Hematopoietic multipotent progenitor cell (in vitro differentiated cells): ENCODE data around the gene EPS15. TPM values are rescaled to one million over a fixed set of nuclear protein-coding genes. Genes with fewer than 3 reads are reported as not detected.
"Not testable (repeated sequence)": the region's sequence is repeated elsewhere in the genome, so short reads cannot be mapped to it uniquely, and the experiment has no call there.

Experiments used
- DNase-seq, 3 donors: peaks; one replicate each; pipeline ENCODE4 v3.0.0-alpha.2; 2011 to 2015; ENCODE audit warnings: low read depth in 2 of 3, low spot score in 2 of 3
- total RNA-seq: library from RNA; depleted of rRNA; stranded (reverse); fragments of >200 nt; gene quantifications from one replicate; pipeline ENCODE4 v1.2.3, GENCODE V29; 2012

Gene EPS15
- total RNA-seq, 1 donor = 43.1 TPM

DNA sequence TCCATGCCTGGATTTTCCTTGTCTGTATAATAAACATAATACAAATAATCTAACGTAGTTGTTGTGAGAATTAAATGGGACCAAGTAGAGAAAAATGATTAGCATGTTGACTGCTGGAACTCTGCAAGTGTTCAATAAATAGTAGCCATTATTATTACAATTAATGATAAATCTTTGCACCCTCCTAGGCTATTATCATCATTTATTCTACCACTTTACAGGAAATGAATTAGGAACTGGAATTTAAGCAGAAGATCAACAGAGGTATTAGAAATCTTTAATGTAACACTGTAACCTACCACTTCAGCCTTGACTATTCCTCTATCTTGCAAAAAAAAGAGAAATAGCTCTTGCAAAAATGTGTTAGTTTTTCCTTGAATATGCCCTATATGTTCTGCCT, 126.8 kb downstream of the EPS15 start:
- DNase-seq = no peak

DNA sequence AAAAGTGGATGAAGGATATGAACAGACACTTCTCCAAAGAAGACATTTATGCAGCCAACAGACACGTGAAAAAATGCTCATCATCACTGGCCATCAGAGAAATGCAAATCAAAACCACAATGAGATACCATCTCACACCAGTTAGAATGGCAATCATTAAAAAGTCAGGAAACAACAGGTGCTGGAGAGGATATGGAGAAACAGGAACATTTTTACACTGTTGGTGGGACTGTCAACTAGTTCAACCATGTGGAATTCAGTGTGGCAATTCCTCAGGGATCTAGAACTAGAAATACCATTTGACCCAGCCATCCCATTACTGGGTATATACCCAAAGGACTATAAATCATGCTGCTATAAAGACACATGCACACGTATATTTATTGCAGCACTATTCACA, 128.4 kb downstream of the EPS15 start:
- DNase-seq = not testable (repeated sequence)

DNA sequence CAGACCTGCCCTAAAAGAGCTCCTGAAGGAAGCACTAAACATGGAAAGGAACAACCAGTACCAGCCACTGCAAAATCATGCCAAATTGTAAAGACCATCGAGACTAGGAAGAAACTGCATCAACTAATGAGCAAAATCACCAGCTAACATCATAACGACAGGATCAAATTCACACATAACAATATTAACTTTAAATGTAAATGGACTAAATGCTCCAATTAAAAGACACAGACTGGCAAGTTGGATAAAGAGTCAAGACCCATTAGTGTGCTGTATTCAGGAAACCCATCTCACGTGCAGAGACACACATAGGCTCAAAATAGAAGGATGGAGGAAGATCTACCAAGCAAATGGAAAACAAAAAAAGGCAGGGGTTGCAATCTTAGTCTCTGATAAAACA, 131.8 kb downstream of the EPS15 start:
- DNase-seq = not testable (repeated sequence)

DNA sequence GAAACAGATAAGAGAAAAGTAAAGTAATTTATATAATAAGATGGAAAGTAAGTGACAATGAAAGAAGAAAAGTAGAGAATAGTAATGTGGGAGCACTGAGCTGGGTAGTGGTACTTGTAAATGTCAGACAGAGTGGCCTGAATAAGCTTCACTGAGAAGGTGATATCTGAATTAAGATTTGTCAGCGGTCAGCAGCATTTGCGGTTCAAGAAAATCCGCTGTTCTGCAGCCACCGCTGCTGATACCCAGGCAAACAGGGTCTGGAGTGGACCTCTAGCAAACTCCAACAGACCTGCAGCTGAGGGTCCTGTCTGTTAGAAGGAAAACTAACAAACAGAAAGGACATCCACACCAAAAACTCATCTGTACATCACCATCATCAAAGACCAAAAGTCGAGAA, 132.8 kb downstream of the EPS15 start:
- DNase-seq = not testable (repeated sequence)

DNA sequence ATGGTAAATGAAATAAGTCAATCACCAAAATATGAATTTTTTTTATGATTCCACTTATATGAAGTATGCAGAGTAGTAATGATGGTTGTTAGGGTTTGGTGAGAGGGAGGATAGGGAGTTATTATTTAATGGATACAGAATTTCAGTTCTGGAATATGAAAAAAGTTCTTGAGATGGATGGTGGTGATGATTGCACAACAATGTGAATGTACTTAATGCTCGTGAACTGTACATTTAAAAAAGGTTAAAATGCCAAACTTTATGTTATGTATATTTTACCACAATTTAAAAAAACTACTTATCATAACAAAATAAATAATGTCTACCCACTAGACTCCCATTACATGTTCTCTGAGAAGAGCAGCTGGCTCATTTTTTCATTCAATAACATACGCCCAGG, 133.3 kb downstream of the EPS15 start:
- no peak for DNase-seq

DNA sequence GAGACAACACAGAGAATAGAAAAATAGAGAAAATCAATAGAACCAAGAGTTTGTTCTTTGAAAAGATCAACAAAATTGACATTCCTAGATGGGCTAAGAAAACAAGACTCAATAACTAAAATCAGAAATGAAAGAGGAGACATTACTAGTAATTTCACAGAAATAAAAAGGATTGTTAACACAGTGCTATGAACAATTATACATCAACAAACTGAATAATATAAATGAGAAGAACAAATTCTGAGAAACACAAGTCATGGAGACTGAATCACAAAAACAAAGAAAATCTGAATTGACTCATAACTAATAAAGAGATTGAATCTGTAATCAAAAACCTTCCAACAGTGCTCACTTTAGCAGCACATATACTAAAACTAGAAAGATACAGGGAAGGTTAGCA, 137.1 kb downstream of the EPS15 start:
- DNase-seq = no peak

DNA sequence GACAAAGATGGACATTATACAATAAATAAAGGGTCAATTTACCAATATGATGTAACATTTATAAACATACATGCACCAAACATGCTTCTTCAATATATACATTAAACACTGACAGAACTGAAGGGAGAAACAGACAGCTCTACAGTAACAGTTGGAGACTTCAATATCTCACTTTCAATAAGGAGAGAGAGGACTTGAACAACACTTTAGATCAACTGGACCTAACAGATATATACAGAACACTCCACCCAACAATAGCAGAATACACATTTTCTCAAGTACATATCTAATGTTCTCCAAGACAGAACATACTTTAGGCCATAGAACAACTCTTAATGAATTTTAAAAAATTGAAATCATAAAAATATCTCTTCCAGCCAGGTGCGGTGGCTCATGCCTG, 138.1 kb downstream of the EPS15 start:
- no peak for DNase-seq

DNA sequence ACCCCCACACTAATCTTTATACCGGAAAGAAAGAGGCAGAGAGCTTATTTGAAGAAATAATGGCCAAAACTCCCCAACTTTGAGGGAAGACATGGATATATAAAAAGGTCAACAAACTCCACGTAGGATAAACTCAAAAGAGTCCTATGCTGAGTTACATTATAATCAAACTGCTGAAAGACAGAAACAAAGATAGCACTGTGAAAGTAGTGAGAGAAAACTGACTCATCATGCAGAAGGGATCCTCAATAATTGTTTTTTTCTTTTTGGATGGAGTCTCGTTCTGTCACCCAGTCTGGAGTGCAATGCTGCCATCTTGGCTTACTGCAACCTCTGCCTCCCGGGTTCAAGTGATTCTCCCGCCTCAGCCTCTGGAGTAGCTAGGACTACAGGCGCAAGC, 140.2 kb downstream of the EPS15 start:
- no peak for DNase-seq

DNA sequence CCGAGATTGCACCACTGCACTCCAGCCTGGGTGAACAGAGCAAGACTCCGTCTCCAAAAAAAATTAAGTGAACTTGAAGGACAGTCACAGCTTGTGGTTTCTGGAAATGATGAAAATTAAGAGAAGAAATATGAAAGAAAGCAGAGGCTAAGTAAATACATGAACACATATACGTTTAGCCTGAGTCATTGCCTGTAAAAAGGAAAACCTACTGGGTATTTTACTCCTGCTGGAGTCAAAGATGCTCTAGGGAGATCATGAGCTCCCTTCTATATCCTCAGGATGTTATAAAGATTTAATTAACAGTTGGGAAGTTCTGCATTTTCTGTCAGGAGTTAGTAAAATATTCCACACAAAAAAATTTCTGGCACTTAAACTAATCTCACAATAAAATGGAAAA, 145.2 kb downstream of the EPS15 start:
- no peak for DNase-seq

DNA sequence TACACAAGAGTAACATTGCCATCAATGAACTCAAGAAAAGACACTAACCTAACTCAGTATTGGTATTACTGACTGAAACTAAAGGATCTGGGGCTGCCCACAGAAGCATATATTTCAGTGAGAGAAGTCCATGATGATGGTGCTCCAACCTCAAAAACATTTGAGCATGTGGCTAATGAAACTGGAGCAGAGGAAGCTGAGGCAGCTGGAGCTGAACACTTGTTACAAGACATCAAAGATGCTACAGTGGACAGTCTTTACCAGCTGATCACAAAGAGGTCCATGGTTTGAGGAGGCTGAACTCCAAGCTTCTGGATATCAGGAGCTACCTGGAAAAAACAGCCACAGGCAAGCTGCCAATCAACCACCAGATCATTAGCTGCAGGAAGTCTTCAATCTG, 146.5 kb downstream of the EPS15 start:
- DNase-seq = no peak

DNA sequence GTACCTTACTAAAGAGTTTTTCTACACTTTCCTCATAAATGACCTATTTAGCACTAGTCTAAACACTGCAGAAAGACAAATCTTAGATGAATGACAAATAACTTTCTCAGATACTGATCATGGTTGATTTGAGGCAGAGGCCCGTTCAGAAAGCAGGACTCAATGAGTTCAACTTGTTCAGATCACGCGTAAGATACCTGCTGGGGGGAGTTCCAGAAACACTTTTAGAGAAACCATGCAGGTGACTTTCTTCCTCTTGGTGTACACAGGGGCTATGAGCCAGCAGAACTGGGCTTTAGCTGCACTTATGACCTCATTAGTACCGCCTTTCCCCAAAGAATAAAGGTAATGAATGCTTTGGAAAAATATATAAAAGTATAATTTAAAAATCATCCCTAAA, 149.9 kb downstream of the EPS15 start:
- no peak for DNase-seq

DNA sequence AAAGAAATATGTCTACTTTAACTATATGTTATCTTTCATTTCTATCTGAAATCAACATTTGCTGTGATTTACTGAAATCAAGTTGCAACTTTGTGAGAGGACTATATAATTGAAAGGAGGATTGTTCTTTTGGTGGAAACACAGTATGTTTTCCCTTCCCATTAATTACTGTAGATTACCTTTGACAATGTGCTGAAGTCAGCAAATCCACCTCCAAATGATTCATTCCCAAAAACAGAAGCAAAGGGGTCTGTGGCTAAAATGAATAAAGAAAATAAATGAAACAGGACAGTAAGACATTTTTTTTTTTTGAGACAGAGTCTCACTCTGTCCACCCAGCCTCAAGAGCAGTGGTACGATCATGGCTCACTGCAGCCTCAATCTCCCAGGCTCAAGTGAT, 153.3 kb downstream of the EPS15 start:
- DNase-seq = no peak

DNA sequence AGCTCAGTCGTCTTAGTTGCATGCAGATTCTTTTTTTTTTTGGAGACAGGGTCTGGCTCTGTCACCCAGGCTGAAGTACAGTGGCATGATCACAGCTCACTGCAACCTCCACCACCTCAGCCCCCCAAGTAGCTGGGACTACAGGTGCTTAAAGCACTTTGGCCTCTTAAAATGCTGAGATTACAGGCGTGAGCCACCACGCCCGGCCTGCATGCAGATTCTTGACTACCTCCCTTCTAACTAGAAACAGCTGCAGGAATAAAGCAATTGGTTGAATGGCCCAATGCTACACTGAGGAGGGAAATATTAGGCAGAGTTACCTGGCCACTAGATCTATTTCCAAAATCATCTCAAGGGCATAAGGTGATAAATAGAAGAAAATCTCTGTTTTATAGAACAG, 159.2 kb downstream of the EPS15 start:
- no peak for DNase-seq

DNA sequence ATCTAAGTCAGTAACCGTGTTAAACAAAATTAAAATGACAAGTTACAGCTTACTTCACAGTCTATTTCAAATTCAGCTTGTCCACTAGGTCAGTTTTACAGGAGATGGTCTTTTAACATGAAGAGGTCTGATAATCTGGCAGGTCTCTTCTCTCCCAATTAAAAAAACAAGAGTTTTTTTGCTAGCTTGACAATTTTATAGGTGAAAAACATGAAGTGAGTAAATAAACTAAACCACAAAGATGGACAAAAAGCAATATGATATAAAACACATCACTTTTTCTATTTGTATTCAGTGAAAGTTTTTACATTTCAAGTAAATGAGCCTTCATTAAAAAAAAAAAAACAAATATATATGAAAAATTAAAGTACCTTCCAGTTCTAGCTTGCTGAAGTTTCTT, 163.7 kb downstream of the EPS15 start:
- no peak for DNase-seq

DNA sequence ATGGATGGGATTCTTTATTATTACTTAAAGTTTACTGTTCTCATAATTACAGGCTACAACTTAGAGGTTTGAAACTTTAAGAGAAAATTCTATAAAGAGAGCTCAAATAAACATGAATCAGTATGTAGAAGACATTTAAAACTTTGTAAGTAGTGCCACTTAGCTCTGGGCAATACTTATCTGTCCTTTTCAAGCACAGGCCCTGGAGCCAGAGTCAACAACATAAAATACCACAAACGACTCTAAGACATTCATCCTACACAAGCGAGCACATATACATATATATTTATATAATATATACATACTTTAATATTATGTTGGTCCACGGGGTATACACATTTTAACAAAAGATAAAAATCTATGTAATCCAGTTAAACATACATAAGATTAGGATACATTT, 164.7 kb downstream of the EPS15 start:
- DNase-seq = no peak

DNA sequence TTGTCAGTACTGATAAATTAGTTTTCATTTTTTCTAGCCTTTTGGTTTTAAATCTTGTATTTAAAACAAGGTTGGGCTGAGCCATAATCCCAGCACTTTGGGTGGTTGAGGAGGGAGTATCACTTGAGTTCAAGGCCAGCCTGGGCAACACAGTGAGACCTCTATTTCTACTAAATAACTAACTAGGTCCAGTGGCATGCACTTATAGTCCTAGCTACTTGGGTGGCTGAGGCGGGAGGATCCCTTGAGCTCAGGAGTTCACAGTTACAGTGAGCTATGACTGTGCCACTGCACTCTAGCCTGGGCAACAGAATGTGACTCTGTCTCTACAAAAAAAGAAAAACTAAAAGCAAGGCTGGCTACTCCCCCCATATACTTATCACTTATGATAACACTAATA, 167.2 kb downstream of the EPS15 start:
- DNase-seq = no peak

DNA sequence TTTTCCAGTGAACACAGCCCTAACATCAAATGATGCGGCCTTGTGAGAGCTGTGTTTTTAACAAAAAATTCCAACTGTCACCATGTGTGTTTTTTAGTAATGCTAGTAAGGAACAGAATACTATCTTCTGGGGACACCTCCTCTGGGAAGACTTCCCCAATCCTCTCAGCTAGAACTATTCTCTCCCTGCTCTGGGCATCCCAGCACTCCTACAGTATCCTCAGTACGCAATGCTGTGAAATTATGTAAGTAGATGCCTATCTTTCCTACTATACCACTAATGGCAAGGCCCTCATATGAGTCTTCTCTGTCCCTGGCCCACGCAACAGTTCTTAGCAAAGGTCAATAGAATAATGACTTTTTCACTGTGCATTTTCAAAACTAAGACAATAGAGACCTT, 169.2 kb downstream of the EPS15 start:
- no peak for DNase-seq

DNA sequence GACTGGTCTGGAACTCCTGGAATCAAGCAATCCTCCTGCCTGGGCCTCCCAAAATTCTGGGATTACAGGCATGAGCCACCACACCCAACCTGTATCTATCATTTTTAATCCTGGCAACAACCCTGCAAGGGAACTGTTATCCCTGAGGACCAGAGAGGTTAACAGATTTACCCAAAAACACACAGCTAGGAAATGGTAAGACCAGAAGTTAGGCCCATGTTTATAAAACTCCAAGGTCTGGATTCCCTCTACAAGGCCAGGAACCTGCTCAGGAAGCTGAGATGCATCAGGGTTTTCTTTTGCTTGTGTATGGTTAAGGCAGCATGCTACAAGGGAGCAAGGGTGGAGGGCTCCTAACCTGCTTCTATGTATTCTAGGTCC, 170.9 kb downstream of the EPS15 start:
- DNase-seq = no peak

DNA sequence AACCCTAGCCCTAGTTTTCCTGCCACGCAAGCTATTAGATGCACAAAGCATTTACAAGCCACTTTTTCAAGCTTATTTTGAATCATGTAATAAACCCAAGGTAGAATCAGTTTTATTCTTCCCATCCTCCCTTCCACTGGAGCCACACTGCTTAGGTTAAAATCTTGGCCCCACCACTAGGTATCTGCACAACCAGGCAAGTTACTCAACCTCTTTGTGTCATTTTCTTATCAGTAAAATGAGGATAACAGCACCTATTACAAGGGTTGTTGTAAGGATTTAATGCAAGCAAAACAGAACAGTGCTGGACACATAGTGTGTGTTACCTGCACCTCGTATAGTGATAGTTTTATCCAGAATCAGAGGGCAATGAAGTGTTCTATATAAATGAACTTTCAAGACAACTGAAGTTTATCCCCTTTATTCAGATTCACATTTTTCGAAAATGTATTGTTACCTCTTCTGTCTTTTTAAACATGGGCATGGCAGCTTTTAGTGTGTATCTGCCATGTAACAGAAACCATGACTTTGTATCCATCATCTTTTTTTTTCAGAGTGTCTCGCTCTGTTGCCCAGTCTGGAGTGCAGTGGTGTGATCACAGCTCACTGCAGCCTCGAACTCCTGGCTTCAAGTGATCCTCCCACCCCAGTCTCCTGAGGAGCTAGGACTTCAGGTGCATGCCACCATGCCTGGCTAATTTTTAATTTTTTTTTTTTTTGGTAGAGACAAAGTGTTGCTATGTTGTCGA, 171.5 kb downstream of the EPS15 start:
- DNase-seq = no peak

DNA sequence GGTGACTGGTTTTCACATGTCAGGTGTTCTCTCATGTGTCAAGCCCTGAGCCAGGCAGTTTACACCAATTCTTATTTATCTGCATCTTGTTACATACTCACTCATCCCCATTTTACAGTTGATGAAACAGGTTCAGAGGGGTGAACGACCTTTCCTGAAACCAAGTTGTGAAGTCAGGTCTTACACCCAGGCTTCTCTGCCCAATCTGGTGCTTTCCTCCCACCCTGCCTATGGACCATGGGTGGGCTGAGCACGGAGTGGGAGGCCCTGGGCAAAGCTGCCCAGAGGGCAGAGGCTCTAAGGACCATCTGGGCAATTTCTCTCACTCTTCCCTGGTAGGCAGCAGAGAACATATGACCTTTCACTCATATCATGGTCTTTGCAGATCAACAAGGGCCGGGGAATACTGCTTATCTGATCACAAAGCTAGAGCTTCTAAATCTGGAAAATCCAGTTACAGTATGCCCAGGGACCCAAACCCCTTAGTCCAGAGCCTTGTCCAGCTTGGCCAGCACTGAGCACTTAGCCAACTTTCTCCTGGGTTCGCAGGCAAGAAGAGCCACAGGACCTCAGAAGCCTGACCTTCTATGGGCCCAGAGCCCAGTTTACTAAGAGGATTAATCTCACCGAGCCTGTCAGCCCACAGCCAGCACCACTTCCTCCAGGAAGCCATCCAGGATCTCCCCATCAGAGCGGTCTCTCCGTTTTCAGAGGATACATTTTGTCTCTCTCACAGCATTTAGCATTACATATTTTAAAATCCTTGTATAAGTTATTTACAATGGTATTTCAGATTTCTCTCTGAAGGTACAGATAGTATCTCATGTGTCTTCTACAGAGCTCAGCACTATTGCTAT, 172.8 kb downstream of the EPS15 start:
- no peak for DNase-seq

DNA sequence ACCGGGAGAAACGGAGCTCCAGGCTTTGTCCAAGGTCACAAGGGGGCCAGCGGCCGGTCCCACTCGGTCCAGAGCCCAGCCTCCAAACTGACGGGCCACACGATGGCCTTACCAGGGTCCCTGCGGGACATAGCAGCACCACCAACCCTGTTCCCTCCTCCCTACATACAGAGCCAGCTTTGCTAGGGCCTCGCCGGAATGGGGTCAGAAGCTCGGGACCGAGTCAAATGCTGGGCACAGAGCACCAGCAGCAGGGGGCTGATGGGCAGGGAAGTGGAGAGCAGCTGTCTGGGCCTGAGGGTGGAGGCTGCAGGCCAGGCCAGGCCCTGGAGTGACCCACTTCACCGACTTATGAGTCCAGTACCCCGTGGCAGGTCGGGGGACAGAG, 173.8 kb downstream of the EPS15 start:
- DNase-seq = no peak

DNA sequence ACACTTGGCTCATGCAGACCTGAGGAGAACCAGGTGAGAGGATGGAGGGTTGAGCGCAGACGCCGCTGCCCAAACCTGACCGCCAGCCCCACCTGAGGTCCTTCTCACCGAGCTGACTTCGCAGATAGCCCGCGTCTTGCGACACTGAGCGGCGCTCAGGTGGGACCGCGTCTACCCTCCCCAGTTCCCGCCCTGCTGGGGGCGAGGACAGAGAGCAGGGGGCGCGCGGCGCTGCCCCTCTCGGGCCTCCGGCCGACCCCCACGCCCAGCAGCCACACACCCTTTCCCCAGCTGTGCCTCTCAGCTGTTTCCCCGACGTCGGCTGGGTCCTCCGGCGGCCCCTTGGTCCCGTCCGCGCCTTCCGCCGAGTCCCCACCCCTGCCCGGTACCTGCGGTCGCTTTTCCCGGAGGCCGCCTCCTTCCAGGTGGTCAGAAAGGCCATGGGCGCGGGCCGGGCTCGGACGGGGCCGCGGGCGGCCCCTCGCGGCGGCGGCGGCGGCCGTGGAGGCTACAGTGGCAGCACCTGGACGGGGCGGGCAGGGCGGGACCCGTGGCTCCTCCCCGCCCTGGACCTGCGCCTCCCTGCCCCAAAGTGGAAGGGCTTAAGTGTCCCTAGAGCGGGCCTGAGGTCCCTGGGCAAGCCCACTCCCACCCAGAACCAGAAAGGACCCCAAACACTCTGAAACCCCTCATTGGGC, 174.3 kb downstream of the EPS15 start:
- no peak for DNase-seq
